Measurements from ENCODE around the gene QRSL1. TPM values are rescaled to one million over a fixed set of nuclear protein-coding genes. Genes with fewer than 3 reads are reported as not detected.
"Not testable (repeated sequence)": the region's sequence is repeated elsewhere in the genome, so short reads cannot be mapped to it uniquely, and the experiment has no call there.

The QRSL1 gene
- polyA plus RNA-seq, 1 donor: 13.8 TPM

DNA sequence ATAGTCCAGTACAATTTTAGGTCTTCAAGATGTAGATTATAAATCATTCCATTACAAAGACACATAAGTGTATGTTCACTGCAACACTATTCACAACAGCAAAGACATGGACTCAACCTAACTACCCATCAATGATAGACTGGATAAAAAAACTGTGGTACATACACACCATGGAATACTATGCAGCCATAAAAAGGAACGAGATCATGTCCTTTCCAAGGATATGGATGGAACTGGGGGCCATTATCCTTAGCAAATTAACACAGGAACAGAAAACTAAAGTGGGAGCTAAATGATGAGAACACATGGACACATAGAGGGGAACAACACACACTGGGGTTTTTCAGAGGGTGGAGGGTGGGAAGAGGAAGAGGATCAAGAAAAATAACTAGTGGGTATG lies 6.3 kb upstream of the QRSL1 start:
- DNase-seq: no peak

DNA sequence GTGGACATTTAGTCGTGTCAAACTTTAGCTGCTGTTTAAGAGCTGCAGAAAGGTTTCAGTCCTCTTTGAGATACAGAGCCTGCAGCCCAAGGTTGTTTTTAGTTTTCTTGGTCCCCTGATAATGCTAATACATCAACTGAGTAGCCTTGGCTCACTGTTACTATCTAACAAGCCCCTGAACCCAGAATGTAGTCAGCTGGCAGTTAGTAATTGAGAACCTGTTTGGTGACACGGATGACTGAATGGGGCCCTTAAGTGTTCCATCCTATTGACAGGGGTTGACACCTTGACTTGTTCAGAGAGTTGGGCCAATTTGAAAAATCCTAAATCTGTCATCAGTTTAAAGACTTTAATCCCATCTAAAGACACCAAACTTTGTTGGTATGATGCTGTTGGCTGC lies 2.9 kb upstream of the QRSL1 start:
- no peak for DNase-seq

DNA sequence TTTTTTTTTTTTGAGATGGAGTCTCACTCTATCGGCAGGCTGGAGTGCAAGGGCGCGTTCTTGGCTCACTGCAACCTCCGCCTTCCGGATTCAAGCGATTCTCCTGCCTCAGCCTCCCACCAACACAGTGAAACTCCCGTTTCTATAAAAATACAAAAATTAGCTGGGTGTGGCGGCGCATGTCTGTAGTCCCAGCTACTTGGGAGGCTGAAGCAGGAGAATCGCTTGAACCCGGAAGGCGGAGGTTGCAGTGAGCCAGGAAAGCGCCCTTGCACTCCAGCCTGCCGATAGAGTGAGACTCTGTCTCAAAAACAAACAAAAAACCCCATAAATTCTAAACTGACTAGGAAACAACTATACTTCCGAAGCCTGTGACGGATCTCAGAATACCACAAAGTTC lies 1.6 kb upstream of the QRSL1 start:
- DNase-seq: not testable (repeated sequence)

DNA sequence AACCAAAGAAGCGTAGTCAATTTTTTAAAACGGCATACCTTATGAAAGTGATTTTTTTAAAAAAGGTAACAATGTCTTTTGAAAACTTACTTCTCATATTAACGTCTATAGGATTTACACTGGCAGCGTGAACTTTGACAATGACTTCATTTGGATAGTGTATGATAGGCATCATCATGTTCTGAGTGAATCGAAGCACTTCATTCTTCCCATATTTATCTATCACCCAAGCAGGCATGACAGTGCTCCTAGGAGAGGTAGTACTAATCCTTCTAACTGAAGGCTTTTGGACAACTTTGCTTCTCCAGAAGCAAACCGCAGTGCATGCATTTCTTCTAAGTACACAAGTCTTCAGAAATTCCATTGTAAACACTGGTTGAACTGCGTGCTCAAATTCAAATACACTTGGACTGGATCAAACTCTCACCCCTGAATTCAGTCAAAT lies 698 bp upstream of the QRSL1 start:
- DNase-seq: no peak

DNA sequence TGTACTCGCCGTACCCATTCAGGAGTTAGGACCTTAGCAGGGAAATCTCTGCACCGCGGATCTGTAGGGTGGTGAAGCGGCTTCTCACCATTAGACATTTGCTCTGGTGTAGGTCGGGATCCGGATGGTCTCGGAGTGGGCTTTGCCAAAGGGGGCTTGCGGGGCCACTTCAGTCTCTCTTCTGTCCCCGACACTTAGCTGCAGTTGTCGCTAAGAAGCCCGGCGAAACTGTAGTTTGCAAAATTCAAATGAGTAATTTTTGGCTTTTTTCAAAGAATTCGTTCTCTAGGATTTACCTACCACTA lies 433 bp downstream of the QRSL1 start:
- DNase-seq: no peak

DNA sequence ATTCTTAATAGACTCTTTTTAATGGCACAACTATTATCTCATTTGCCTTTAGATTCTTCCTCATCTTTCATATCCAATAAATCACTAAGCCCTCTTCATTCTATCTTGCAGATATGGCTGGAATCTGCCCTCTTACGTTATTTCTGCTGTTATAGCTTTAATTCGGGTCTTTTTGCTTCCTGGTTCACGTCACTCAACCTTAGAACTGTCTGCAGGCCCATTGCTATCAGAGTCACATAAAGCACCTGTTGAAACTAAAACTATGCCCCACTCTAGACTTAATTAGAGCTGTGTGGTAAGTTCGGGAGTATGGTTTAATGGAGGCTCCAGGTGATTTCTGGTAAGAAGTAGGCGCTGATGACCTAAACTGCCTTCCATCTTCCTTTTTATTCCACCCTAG lies 988 bp downstream of the QRSL1 start:
- DNase-seq: no peak

DNA sequence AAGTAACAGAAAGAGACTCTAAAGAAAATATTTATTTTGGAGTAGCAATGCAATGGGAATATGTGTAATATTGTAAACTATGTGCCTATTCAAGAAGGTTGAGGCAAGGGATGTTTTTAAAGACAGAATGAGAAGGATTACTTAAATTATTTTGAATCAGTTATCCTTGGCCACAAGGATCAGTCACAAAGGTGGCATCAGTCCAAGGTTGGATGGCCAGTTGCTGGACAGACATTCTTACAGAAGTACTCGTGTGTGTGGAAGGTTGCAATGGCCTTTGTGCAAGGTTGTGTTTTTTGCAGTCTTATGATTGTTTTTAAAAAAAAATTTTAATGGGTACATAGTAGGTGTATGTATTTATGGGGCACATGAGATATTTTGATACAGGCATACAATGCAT lies 2.0 kb downstream of the QRSL1 start:
- no peak for DNase-seq

DNA sequence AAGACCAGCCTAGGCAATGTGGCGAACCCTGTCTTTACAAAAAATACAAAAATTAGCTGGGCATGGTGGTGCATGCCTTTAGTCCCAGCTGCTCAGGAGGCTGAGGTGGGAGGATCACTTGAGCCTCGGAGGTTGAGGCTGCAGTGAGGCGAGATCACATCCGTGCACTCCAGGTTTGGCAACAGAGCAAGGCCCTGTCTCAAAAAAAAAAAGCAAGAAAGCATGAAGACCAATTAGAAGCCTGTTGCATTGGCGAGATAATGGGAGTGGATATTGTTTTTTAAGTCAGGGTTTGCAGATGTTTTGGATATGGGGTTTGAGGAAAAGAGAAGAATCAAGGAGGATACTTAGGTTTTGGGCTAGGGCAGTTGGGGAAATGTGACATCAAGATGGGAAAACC lies 5.2 kb downstream of the QRSL1 start:
- DNase-seq: no peak

DNA sequence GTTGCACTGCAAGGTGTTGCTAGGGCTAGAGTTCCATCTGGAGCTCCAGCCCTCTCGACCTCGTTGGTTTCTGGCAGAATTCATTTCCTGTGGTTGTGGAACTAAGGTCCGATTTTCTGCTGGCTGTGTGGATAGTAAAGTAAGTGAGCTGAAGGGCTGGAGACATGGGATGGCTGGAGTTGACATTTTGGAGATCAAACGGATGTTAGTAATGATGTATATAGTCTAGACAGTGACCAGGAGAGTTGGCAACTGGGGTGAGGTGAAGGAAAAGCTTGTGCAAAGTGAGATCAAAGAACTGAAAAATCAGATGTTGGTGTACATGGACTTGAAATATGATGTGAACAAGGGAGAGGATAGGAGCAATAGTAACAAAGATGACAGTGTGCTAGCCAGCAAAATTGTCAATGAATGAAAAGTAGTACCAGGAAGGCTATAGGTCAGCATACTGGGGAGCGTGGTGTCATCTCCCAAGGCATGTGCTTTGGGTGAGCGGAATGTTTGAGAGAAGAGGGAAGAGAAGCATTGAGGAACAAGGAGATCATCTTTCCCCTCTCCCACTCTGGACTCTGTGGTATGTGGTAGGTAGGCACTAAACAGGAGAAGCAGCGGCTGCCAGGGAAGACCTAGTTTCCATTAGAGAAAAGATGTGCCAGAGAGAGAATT lies 7.8 kb downstream of the QRSL1 start:
- no peak for DNase-seq

DNA sequence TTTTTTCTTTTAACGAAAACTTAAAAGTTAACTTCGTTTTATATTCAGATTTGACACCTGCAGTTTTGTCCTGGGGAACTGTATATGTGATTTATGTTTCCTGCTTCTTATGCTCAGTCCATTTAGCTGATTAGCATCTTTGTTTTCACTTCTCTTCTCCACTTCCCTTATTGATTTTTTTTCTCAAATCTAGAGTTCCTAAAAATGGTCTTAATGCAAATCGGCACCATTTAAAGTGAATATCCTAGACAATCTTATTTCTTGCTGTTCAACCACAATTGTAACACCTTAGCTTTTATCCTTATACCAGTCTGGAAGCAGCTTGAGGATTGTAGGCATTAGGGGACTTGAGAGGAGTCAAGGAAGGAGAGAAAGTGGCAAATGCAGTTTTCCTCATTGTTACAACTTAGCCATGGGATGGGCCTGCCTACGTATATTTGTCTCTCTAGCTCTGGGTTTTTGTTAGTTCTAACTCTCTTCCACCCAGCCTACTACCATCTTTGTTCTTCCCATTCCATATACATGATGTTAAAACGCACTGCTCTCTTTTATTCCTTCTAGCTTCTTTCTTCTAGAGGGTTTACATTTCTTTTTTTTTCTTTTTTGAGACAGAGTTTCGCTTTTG lies 8.5 kb downstream of the QRSL1 start:
- DNase-seq: no peak

DNA sequence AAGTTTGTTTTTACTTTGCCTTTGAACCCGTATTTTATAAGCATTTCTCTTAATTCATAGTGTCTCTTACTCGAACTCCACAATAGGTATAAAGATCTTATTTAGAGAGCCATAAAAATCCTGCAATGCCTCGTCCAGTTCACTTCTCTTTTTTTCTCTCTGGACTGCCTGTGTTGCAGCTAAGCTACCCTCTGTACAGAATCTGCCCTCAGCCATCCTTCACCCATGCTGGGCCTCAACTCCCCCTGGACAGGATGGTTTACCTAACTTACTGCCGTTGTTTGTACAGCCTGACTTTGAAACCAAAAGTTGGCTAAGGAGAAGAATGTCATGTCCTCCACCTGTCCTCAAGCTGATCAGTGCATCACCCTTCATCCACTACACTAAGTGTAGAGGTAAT lies 10.4 kb downstream of the QRSL1 start:
- no peak for DNase-seq

DNA sequence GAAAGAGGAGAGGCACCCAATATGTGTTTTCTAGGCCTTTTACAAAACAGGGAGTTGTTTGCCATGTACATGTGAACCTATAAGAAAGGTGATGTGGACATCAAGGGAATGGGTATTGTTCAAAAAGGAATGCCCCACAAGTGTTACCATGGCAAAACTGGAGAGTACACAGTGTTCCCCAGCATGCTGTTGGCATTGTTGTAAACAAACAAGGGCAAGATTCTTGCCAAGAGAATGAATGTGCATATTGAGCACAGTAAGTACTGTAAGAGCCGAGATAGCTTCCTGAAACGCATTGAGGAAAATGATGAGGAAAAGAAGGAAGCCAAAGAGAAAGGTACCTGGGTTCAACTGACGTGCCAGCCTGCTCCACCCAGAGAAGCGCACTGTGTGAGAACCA lies 13.1 kb downstream of the QRSL1 start:
- DNase-seq: no peak

DNA sequence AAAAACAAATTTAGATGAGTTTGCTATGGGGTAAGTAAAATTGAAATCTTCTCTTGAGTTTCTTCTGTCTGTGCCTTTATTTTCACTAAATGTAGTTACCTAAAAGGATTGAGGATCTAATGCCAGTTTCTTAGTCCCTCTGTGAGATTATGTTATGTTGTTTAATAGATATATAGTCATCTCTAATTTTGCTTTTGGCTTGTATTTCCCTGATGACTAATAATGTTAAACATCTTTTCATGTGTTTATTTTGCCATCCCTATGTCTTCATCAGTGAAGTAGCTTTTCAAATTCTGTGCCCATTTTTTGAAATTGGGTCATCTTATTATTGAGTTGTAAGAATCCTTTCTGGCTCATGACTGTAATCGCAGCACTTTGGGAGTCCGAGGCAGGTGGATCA lies 13.7 kb downstream of the QRSL1 start:
- no peak for DNase-seq

DNA sequence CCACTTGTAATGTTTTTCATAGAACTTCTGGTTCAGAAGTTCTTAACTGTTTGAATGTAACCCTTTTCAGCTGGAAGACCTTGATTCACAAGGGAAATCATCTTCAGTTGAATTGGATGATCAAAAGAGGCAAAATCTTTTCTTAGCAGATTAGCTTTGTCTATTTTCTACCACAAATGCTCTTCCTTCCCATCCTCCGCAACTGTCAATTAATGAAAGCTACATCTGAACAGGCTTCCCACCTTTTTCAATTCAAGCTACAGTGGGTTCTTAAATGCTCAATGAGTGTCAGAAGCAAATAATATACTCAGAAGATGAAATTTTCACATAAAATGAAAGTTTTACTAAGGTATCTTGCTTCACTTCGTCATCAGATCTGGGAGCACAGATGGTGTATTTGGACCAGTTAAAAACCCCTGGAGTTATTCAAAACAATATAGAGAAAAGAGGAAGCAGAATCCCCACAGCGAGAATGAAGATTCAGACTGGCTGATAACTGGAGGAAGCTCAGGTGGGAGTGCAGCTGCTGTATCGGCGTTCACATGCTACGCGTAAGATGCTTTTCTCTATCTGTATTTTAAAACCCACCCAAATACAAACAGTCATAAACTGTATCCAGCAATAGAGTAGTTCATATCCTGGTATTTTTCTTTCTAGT lies 19.4 kb downstream of the QRSL1 start:
- DNase-seq: no peak

DNA sequence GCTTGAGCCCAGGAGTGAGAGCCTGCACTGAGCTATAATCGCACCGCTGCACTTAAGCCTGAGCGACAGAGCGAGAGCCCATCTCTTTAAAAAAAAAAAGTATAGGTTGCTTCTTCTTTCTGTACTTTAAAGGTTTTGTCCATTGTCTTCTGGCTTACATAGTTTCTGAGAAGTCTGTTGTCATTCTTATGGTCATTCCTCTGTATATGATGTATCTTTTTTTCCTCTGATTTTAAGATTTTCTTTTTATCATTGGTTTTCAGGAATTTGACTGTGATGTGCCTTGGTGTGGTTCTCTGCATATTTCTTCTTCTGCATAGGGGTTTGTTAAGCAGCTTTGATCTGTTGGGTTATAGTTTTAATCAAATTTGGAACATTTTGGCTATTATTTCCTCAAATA lies 29.1 kb downstream of the QRSL1 start:
- no peak for DNase-seq

DNA sequence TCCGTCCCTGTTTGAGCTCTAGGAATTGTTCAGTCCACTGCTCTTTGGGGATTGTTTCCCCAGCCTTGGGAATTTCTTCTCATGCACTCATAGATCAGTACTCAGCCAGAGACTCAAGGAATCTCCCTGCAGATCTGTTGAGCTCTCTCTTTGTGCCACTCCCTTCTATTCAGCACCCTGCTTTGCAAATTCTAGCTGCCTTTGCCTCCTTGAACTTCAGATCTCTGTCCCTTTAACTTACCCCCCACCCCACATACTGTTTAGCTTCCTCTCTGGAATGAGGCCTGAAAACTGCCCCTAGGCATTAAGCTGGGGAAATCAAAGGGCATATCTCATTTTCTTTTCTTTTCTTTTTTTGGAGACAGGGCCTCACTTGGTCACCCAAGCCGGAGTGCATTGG lies 30.5 kb downstream of the QRSL1 start:
- no peak for DNase-seq

DNA sequence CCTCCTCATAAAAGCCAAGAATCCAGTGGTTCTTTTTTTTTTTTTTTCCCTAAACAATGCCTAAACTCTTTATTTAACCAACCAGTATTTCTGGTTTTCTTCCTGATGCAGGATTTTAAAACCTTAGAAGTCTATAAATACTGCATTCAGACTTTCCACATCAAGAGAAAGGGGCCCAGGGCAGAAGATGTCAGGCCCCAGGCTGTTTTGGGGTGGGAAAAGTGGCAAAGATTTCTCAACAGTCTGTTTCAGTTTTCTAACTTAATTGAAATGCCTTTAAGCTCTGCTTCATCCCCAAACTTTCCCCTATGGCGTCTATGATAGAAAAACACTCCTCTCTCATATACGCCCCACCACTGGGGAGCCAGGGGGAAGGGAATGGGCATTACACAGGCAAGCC lies 33.1 kb downstream of the QRSL1 start:
- no peak for DNase-seq

DNA sequence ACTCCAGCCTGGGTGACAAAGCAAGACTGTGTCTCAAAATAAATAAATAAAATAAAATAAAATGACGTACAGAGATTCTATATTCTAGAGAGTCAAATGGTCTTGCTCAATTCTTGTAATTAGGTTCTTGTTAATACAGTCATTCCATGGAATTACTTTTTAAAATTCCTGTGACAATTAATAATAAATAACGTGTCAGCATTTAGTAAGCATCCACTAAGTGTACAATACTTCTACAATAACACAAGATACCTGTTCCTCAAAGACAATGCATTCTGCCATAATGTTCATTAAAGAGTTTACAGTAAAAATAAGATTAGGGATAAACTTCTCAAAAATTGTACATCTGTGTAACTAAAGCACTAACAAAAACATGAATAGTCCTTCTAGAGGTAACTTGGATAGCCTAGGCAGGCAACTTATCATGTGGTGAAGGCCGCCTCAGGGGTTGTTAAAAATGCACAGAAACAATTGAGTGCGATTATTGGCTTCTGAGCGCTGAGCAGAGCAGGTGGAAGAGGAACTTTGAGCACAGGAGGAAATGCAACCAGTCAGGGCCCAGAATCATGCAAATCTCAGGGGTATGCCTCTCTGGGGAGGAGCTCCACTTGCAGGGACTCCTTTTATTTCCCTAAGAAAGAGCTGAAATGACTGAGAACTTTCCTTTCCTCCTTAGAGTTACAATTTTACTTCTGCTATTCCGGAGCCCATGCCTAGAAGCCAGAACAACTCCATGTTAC lies 37.1 kb downstream of the QRSL1 start:
- DNase-seq: no peak

DNA sequence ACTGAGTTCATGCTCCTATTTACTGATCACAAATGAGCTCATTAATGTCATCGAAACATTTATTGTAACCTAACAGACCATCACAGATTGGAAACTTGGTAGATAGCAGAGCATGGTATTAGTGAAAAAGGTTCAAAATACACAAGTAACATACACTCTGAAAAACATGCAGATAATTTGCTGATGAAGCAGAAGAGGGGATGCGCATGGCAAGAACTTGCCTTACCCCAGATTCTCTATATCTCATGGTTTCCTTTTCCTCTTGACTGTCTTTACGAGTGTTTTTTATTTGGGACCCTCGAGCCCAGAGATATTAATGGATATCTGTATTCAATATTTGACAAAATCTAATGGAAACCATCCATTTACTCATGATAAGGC lies 37.6 kb downstream of the QRSL1 start:
- no peak for DNase-seq

DNA sequence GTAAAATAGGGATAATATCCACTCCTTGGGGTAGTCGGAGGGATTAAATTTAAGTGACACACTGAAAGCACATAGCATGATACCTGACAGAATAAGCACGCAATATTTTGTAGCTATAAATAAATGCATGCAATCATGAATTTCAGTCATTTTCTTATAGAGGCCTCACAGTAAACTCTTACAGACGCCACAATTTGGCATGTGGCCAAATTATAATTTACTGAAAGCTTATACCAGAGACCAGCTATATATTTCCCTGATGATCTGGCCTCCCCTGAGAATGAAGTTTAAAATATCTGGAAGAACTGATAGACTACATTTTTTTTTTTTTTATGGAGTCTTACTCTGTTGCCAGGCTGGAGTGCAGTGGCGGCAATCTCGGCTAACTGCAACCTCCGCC lies 40.9 kb downstream of the QRSL1 start:
- no peak for DNase-seq

DNA sequence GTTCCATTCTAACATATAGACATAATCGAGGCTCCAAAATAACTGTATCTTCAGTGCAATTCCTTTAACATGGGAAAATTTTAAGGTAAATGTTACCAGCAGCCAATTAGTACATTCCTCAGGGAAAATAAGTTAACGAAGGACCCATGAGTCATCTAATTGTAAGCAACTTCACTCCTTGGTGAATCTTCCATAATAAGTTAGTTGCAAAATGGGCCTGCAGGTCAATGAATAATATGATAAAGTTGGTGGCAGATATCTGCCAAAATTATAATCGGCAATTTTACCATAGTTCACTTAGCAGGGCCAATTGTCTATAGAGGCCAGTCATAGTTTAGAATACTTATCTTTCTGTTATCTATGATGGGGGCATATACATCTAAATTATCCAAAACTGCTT lies 42.3 kb downstream of the QRSL1 start:
- no peak for DNase-seq

DNA sequence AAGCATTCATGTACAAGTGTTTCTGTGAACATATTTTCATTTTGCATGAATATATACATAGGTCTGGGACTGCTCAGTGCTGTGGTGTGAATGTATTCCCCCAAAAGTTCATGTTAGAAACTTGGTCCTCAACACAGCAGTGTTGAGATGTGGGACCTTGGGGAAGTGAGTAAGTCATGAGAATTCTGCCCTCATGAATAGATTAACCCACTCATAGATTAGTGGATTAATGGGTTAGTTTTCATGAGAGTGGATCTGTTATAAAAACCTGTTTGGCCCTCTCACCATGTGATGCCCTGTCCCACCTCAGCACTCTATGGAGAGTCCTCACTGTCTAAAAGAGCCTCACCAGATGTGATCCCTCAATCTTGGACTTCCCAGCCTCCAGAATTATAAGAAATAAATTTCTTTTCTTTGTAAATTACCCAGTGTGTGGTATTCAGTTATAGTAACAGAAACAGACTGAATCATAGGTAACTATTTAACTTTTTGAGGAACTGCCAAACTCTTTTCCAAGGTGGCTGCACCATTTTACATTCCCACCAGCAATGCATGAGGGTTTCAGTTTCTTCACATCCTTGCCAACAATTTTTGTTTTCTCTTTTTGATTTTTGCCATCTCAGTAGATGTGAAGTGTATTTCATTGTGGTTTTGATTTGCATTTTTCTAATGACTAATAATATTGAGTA lies 45.3 kb downstream of the QRSL1 start:
- no peak for DNase-seq

DNA sequence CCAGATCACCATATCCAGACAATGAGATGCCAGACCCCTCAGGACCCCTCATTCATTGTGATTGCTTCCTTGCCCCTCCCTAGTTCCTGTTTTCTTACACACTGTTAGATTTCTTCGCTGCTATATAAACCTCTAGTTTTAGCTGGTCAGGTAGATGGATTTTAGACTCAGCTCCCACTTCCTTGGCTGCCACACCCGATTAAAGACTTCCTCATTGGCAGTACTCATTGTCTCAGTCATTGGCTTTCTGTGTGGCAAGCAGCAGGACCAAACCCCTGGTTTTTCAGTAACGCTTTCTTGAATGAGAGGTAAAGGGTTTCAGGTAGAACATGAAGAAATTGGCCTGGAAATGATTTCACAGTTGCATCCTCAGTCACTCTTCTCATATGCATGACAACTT lies 47.9 kb downstream of the QRSL1 start:
- no peak for DNase-seq
